ENCODE results near the gene PRKCD. TPM values are rescaled to one million over a fixed set of nuclear protein-coding genes. Genes with fewer than 3 reads are reported as not detected.

The PRKCD gene
- total RNA-seq, 2 experiments from 2014 or later, result 18.7 to 21.5 TPM

GRCh38 chr3:53171827-53172505 lies 11.0 kb downstream of the PRKCD start:
- no peak overlapping the region for H3K4me3 Mint-ChIP-seq
- no peaks in the 10 kb centered on the region for H3K9me3 Mint-ChIP-seq
- ChIA-PET POLR2A (interaction anchor here (0.6 kb wide), 1 partner anchor 468 kb away, joined by 3 read pairs; no protein-coding TSS in a partner anchor), CTCF (no interaction called here)
- H3K27ac Mint-ChIP-seq, result no peak overlapping the region
- ATAC-seq (no peak), DNase-seq (no peak)
- H3K27me3 Mint-ChIP-seq, result no peaks in the 10 kb centered on the region
- intact Hi-C loops (cut with micrococcal nuclease), result no loop called here
- peaks cover 40% of the 10 kb centered on the region for H3K4me1 Mint-ChIP-seq (ENCODE audit: low read depth)
- H3K36me3 Mint-ChIP-seq (ENCODE audit: low read depth), result peaks cover 2% of the 10 kb centered on the region
- TF ChIP-seq CTCF (IDR thresholded peaks at IDR 0.05), result no peak

- CTCF ChIA-PET, result no interaction called here
- Mint-ChIP-seq H3K4me1 (ENCODE audit: low read depth) (peaks cover 37% of the 10 kb centered on the region), H3K36me3 (ENCODE audit: low read depth) (peaks cover 2% of the 10 kb centered on the region), H3K27me3 (no peaks in the 10 kb centered on the region), H3K4me3 (no peak overlapping the region), H3K27ac (no peak overlapping the region), H3K9me3 (no peaks in the 10 kb centered on the region)
- DNase-seq (no peak), ATAC-seq (no peak)
- POLR2A ChIA-PET, result no interaction called here
- no peak for TF ChIP-seq CTCF (IDR thresholded peaks at IDR 0.05)
- intact Hi-C loops (cut with micrococcal nuclease), result no loop called here
Measured at GRCh38 chr3:53173107-53173506, 12.1 kb downstream of the PRKCD start.

GRCh38 chr3:53174346-53175250 lies 13.6 kb downstream of the PRKCD start:
- no peak for TF ChIP-seq CTCF (IDR thresholded peaks at IDR 0.05)

GRCh38 chr3:53175613-53176540 lies 14.9 kb downstream of the PRKCD start:
- Mint-ChIP-seq H3K4me3 (no peak overlapping the region), H3K27me3 (no peaks in the 10 kb centered on the region), H3K9me3 (no peaks in the 10 kb centered on the region), H3K27ac (no peak overlapping the region), H3K36me3 (ENCODE audit: low read depth) (peaks cover 2% of the 10 kb centered on the region), H3K4me1 (ENCODE audit: low read depth) (peaks cover 12% of the 10 kb centered on the region)
- POLR2A ChIA-PET, result no interaction called here
- no peak for TF ChIP-seq CTCF (IDR thresholded peaks at IDR 0.05)
- CTCF ChIA-PET, result interaction anchor here (1.0 kb wide), 1 partner anchor 62 kb away, joined by 3 read pairs; no protein-coding TSS in a partner anchor
- ATAC-seq, result no peak
- intact Hi-C loops (cut with micrococcal nuclease), result no loop called here
- DNase-seq, result no peak

More at GRCh38 chr3:53174346-53175250, 13.6 kb downstream of the PRKCD start:
- Mint-ChIP-seq H3K4me3 (no peak overlapping the region), H3K27me3 (no peaks in the 10 kb centered on the region), H3K36me3 (ENCODE audit: low read depth) (peaks cover 2% of the 10 kb centered on the region), H3K27ac (no peak overlapping the region), H3K4me1 (ENCODE audit: low read depth) (peaks cover 25% of the 10 kb centered on the region), H3K9me3 (no peaks in the 10 kb centered on the region)
- ATAC-seq (no peak), DNase-seq (no peak)
- POLR2A ChIA-PET, result no interaction called here
- intact Hi-C loops (cut with micrococcal nuclease), result no loop called here
- CTCF ChIA-PET, result interaction anchor here (0.9 kb wide), 1 partner anchor 22 kb away, joined by 5 read pairs; no protein-coding TSS in a partner anchor
